MM.1S (cell line): ENCODE results near the gene ERF.

Experiments used
- EZH2phosphoT487 ChIP-seq: fragments of 300-600 bp; sonication (generic); IDR thresholded peaks from 2 replicates; pipeline ENCODE4 v1.6.1; 2018; ENCODE audit warnings: antibody characterized with exemption, low read length
- TF ChIP-seq, protein P1 (sequence below): fragments of 300-600 bp; sonication (generic); IDR thresholded peaks from 2 replicates; pipeline ENCODE4 v1.5.1; 2016; ENCODE audit warnings: antibody characterized with exemption, low read length, mixed read lengths

DNA sequence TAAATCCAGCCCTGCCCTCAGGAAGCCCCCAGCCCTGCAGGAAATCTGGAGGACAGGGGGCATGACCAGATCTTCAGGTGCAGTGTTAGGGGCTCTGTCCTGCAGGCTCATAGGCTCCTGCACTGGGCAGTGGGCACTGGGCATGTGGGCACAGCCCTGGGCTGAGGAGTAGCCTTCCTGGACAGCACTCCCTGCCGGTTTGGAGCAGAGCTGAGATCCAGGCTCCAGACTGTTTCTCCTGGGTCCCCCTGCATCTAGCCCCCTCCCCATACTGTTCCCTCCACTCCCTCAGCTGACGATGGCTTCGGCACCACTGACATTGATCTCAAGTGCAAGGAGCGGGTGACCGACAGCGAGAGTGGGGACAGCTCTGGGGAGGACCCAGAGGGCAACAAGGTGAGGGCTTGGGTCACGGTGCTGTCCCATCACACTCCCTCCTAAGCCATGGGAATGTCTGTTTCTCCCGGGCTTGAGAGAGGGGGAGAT is 34.7 kb upstream of the ERF start:
- TF ChIP-seq, protein P1, sequence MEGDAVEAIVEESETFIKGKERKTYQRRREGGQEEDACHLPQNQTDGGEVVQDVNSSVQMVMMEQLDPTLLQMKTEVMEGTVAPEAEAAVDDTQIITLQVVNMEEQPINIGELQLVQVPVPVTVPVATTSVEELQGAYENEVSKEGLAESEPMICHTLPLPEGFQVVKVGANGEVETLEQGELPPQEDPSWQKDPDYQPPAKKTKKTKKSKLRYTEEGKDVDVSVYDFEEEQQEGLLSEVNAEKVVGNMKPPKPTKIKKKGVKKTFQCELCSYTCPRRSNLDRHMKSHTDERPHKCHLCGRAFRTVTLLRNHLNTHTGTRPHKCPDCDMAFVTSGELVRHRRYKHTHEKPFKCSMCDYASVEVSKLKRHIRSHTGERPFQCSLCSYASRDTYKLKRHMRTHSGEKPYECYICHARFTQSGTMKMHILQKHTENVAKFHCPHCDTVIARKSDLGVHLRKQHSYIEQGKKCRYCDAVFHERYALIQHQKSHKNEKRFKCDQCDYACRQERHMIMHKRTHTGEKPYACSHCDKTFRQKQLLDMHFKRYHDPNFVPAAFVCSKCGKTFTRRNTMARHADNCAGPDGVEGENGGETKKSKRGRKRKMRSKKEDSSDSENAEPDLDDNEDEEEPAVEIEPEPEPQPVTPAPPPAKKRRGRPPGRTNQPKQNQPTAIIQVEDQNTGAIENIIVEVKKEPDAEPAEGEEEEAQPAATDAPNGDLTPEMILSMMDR, result no peak
- TF ChIP-seq EZH2phosphoT487, result no peak
